Measurements from ENCODE around the gene AOC1.
"Not testable (repeated sequence)": the region's sequence is repeated elsewhere in the genome, so short reads cannot be mapped to it uniquely, and the experiment has no call there.

Gene AOC1, protein sequence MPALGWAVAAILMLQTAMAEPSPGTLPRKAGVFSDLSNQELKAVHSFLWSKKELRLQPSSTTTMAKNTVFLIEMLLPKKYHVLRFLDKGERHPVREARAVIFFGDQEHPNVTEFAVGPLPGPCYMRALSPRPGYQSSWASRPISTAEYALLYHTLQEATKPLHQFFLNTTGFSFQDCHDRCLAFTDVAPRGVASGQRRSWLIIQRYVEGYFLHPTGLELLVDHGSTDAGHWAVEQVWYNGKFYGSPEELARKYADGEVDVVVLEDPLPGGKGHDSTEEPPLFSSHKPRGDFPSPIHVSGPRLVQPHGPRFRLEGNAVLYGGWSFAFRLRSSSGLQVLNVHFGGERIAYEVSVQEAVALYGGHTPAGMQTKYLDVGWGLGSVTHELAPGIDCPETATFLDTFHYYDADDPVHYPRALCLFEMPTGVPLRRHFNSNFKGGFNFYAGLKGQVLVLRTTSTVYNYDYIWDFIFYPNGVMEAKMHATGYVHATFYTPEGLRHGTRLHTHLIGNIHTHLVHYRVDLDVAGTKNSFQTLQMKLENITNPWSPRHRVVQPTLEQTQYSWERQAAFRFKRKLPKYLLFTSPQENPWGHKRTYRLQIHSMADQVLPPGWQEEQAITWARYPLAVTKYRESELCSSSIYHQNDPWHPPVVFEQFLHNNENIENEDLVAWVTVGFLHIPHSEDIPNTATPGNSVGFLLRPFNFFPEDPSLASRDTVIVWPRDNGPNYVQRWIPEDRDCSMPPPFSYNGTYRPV

DNA sequence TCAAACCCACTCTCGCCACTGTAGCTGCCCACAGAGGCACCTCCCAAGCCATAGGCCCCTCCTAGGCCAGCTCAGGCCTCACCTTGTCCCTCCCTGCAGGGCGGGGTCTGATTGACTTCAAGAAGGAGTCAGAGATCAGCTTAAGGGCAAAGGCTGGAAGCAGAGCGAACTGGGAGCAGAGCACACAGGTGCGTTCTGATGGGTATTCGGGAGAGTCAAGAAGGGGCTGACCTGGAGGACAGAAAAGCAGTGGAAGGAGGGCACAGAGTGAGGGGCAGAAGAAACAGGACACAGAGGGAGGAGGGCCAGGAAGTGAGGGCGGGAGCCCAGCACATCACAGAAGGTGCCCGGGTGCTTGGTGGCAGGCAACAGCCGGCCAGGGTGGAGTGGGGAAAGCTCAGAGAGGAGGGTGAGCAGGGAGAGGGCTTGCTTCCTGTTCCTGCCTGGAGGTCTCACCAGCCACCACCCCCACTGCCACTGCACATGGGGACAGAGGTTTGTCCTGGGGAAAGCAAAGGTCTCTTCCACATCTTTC lies at the start of gene AOC1:
Gene AOC1 (plus strand): TSS at position 147 of the 535 bp plus-strand sequence. CDS start 3,954 bp downstream, outside the sequence.
- DNase-seq: no peak

GRCh38 chr7:150803161-150803860 lies 49.0 kb upstream of the AOC1 start:
- no peak for DNase-seq

DNA sequence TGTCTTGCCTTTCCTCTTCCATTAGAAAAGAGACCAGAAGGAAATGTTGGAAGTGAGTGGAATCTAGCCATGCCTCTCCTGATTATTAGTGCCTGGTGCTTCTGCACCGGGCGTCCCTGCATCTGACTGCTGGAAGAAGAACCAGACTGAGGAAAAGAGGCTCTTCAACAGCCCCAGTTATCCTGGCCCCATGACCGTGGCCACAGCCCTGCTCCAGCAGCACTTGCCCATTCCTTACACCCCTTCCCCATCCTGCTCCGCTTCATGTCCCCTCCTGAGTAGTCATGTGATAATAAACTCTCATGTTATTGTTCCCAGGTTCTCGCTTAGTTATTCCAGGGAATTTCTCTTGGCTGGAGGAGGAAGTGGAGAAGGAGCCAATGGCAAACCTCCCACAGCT lies 47.5 kb upstream of the AOC1 start:
- no peak for DNase-seq

DNA sequence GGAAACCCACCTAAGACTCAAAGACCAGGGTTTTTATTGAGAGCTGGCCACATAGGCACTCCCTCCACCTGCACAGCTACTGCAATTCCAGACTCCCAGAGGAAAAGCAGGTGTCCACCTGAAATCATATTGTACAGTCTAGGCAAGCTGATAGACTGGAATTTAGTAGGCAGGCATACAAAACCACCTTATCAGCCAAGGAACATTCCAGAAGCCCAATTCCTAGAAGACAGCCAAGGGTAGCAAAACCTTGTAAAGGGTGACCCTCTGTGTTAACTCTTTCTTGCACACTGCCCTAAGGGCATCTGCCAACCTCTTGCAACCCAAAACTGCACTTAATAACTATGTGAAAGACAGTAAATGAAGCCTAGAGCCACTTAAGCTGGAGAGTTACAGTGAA lies 46.5 kb upstream of the AOC1 start:
- DNase-seq: no peak

- no peak for DNase-seq
Observed at GRCh38 chr7:150806454-150806853, 45.9 kb upstream of the AOC1 start.

- no peak for DNase-seq
Observed at GRCh38 chr7:150806863-150807262, 45.5 kb upstream of the AOC1 start.

DNA sequence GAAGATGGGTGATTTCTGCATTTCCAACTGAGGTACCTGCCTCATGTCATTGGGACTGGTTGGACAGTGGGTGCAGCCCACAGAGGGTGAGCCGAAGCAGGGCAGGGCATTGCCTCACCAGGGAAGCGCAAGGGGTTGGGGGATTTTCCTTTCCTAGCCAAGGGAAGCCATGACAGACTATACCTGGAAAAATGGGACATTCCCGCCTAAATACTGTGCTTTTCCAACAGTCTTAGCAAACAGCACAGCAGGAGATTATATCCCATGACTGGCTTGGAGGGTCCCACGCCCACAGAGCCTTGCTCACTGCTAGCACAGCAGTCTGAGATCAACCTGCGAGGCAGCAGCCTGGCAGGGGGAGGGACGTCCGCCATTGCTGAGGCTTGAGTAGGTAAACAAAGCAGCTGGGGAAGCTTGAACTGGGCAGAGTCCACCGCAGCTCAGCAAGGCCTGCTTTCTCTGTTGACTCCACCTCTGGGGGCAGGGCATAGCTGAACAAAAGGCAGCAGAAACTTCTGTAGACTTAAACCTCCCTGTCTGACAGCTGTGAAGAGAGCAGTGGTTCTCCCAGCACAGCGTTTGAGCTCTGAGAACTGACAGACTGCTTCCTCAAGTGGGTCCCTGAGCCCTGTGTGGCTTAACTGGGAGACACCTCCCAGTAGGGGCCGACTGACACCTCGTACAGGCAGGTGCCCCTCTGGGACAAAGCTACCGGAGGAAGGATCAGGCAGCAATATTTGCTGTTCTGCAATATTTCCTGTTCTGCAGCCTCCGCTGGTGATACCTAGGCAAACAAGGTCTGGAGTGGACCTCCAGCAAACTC lies 44.5 kb upstream of the AOC1 start:
- DNase-seq: not testable (repeated sequence)

DNA sequence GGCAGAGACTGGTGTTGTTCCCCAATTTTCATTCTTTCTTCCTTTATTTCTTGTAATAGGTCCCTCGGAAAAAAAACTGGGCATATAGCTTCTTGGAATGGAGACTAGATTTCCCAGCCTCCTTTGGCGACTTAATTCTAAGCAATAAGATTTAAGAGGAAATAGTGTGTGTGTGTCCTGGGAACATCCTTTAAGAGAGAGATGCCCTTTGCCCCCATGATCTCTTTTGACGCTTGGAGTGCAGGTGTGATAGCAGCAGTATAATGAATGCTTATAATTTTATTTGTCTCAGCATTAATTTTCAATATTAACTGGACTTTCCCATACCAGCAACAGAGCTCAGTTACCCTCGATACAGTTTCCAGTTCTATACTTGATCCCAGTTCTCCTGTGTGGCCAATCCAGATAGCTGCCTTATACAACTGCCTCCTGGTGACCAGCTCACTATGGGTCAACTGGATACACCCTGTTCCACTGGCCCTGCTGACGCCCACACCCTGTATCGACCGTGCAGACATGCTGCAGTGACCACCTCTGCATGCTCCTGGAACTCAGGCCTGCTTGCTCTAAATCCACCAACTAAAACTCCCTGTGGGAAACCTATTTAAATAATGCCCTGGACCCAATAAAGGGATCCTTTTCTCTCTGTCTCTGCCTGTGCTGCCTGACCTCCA lies 37.9 kb upstream of the AOC1 start:
- no peak for DNase-seq

- no peak for DNase-seq
Observed at GRCh38 chr7:150818971-150819370, 33.3 kb upstream of the AOC1 start.

GRCh38 chr7:150820148-150820547 lies 32.2 kb upstream of the AOC1 start:
- no peak for DNase-seq

DNA sequence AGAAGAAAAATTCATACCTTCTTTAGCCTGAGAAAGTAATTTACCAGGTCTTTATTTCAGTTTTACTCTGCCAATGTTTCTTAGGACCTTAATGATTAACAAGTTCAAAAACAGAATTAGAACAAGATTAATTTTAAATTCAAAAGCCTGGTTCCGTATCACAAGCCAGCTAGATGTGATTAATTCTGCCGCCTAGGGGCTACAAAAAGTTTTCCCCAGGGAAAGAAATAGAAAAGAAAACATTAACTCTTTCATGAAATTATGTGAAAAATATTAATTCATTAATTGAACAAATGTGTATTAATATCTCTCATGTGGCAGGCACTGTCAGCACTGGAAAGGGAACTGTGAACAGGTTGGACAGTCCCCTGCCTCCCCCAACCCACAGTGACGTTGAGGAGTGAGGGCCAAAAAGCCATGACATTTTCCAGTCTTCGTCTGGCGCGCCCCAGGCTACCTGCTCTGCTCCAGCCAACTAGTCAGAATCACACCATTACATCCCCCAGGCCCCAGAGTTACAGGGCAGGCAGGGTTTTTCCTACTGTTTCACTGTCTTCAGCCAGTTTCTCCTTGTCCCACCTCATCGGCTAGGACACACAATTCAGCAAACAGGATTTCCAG lies 31.6 kb upstream of the AOC1 start:
- DNase-seq: no peak

GRCh38 chr7:150823043-150823442 lies 29.3 kb upstream of the AOC1 start:
- no peak for DNase-seq

DNA sequence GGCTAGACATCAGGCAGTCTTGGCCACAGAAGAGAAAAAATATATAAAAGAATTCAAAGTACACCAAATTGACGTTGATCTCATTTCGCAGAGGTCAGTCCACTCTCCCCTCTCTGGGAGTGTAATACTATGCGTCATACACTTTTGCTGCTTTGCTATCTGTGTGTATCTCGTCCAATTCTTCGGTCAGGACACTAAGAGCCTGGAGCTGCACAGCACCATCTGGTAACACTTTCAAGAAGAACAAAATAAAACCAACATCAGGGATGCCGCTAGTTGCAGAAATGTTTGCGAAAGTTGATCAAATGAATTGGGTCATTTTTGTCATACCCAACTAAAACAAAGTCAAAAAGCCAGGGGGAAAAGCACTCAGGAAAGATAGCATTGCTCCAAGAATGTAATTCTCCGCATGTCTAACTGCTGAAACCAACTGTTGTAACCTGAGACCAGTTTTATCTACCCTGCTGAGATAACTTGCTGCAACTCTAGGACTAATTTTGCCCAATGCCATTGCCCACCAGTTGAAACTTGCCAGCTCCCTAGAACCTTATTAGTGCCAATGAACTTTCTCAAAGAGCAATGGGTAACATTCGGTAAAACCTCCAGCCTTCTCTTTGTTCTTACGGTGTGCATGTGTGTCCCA lies 28.7 kb upstream of the AOC1 start:
- no peak for DNase-seq

- DNase-seq: no peak
Observed at GRCh38 chr7:150824379-150825177, 27.7 kb upstream of the AOC1 start.

DNA sequence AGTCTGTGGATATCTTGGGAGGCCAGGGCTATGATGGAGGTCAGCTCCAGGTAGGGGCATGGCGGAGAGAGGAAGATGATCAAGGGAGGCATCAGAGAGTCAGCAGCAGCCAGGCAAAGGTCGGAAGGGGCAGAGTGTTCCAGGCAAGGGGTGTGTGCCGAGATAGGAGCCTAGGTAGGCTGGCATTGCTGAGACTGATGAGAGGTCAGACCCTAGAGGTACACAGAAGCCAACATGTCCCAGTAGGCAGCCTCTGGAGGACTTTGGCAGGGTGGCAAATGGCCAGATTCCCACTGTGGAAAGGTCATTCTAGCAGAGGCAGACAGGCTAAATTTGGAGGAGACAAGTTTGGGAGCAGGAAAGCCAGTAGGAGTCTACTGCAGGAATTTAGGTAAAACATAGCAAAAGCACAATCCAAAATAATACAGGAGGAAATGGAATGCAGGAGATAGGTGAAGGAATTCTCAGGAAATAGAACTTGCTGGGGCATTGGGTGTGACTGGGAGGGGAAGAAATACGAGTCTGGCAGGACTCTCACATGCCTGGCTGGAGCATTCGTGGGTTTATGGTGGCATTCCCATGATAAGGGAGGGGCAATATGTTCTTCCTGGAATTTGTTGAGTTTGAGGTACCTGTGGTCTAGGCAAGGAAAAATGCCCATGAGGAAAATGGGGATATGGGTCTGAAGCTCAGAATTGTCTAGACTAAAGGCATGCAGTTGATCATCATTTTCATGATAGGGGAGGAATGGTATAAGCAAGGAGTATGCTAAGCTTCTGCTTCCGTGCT lies 26.1 kb upstream of the AOC1 start:
- DNase-seq: no peak

DNA sequence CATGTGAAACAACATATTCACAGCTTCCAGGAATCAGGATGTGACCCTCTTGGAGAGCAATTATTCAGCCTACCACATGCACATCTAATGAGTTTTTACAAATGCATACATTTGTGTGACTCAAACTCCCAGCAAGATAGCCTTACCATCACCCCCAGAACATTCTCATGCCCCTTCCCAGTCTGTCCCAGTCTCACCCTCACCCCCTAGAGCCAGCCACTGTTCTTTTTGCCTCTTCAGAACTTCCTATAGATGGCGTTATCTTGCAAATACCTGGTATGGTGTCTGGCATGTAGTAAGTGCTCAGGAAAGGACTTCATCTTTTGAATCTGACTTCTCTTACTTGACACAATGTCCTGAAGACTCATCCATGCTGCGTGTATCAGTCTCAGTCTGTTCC lies 23.9 kb upstream of the AOC1 start:
- DNase-seq: no peak

DNA sequence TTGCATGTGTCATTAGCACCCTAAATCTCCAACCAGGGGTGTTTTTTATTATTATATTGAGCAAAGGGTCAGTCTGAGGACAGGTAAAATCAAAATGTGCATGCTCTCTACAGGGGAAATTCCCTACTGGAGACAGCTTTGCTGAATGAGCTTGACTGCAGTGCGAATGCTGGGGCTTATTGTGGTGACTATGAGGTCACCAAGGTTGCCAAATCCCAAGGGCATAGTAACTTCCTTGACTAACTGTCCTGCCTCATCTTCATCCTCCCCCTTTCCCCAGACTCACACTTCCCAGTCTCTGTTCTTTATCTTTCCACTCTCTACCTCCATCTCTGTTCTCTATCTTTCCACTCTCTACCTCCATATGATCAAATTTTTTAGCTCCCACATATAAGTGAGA lies 22.9 kb upstream of the AOC1 start:
- no peak for DNase-seq

GRCh38 chr7:150830937-150831336 lies 21.4 kb upstream of the AOC1 start:
- no peak for DNase-seq

DNA sequence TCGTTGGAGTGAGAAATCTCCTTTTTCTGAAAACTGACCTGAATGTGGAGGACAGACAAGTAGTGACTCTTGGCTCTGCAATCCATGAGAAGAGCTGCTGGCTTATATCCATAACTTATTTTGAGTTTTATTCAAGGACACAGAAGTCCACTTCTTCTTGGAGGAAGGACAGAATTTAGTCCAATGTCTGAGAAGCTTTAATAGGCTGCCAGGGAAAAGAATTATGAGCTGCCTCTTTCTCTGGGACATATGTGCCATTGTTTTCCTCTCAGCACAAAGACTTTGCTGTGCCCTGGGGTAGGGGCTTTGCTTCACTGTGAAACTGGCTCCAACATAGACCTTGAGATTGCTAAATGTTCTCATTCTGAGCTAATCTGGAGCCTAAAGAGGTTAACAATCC lies 20.5 kb upstream of the AOC1 start:
- DNase-seq: no peak

Data from activated CD4-positive, alpha-beta T cell treated with anti-CD3 and anti-CD28 coated beads, Interleukin-2, Interleukin-6, amounts not matched to agents 100 ng/mL and 50 ng/mL, durations not matched to agents 16 hours and 8 hours (primary cell).